K562 treated with DMSO at 1 percent for 4 hours (cell line): ENCODE measurements around the gene TAS2R30. TPM values are rescaled to one million over a fixed set of nuclear protein-coding genes. Genes with fewer than 3 reads are reported as not detected.

Source experiments
- total RNA-seq: library from RNA; unstranded; fragments of 300-600 nt; gene quantifications from 2 replicates; pipeline ENCODE4 v1.2.3, GENCODE V29; 2022; ENCODE audit not compliant: insufficient read depth

Gene TAS2R30
- total RNA-seq = not detected in 2 replicates

GRCh38 chr12:11134305-11134704, at the start of gene TAS2R30:
TSS of gene TAS2R30 (minus strand) at chr12:11134644. CDS start at chr12:11134244, 400 bp downstream.

GRCh38 chr12:11171145-11171968, 36.9 kb upstream of the TAS2R30 start, which contains the start of gene SMIM10L1:
TSS of gene SMIM10L1 (plus strand) at chr12:11171194. CDS start at chr12:11171357, 163 bp downstream.

GRCh38 chr12:11092128-11092527, 42.3 kb downstream of the TAS2R30 start, which contains the start of gene TAS2R43:
TSS of gene TAS2R43 (minus strand) at chr12:11092313. CDS start at chr12:11092229, 84 bp downstream.

Other genes with a start within 250 kb of the TAS2R30 start
- not detected in 2 replicates for gene TAS2R13, start 225.1 kb downstream of the TAS2R30 start, total RNA-seq
- gene PRH2, start 205.4 kb downstream of the TAS2R30 start, total RNA-seq = not detected in 2 replicates
- 1.5 TPM in 1 of 2 replicates, not detected in the other for gene TAS2R14, start 195.4 kb downstream of the TAS2R30 start, total RNA-seq
- gene TAS2R50, start 147.7 kb downstream of the TAS2R30 start, total RNA-seq = not detected in 2 replicates
- gene TAS2R20, start 136.3 kb downstream of the TAS2R30 start, total RNA-seq = not detected in 2 replicates
- gene TAS2R19, start 112.0 kb downstream of the TAS2R30 start, total RNA-seq = not detected in 2 replicates
- gene TAS2R31, start 103.2 kb downstream of the TAS2R30 start, total RNA-seq = not detected in 2 replicates
- not detected in 2 replicates for gene TAS2R46, start 72.3 kb downstream of the TAS2R30 start, total RNA-seq
- gene TAS2R43, start 42.3 kb downstream of the TAS2R30 start, total RNA-seq = not detected in 2 replicates
- 7.2 and 8.4 TPM in 2 replicates for gene SMIM10L1, start 36.5 kb upstream of the TAS2R30 start, total RNA-seq
- gene TAS2R42, start 52.3 kb upstream of the TAS2R30 start, total RNA-seq = not detected in 2 replicates
- gene PRB3, start 135.1 kb upstream of the TAS2R30 start, total RNA-seq = not detected in 2 replicates
- not detected in 2 replicates for gene PRB4, start 175.8 kb upstream of the TAS2R30 start, total RNA-seq